ENCODE results near the gene AKTIP. TPM values are rescaled to one million over a fixed set of nuclear protein-coding genes. Genes with fewer than 3 reads are reported as not detected.

AKTIP gene
- total RNA-seq, 1 experiment from 2014 or later: 13.2 TPM

DNA sequence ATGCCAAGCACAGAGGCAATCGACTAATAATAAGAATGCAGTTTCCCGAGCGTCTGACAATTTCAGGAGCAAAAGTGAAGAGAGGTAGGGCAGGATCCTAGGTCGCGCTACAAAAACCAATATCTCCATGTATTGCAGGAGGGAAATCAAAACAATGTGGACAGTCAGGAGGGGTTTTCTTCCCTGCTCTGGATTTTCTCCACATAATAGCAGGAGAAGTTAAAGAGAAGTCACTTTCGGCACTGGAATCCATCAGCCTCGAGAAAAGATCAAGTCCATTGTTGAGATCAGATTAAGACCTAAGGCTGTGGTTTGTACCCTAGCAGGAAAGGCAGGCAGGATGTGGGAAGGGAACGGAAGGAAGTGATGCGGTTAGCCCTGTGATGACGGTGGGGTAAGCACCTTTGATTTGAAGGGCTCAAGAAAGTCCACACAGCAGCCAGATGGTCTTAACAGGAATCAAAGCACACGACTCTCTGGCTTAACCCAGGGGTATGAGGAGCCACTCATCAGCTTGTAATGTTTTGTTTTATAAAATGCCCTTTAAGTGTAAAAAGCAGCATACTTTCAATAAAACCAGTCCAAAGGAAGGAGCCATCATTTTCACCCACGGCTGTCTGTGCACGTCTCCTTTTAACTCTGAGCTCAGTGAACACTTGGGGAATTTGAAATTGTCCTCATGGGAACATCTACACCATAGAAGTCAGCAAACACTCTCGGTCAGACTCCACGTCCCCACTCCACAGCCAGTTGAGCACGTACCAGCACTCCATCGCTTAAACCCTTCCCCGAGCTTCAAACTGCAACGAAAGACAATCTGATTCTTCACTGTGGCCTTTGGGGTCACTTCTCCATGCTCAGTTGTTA is 15.8 kb upstream of the AKTIP start:
- no peaks in the 10 kb centered on the region for H3K36me3 ChIP-seq (ENCODE audit: low read depth, low read length)
- no peak overlapping the region for H3K4me2 ChIP-seq (ENCODE audit: low read length)
- TF ChIP-seq EZH2 (IDR thresholded peaks at IDR 0.05; ENCODE audit: low read length, unreplicated experiment) (no peak), EZH2phosphoT487 (IDR thresholded peaks at IDR 0.05; ENCODE audit: borderline replicate concordance, low read length) (no peak), CTCF (conservative IDR thresholded peaks at IDR 0.05; ENCODE audit: low read depth, low read length) (no peak)
- no peak overlapping the region for H3K4me3 ChIP-seq (ENCODE audit: low read length)
- H2AFZ ChIP-seq (ENCODE audit: low read length): no peak overlapping the region
- no TSS peak for BruUV-seq (replicated peaks)
- intact Hi-C loops (cut with micrococcal nuclease): no loop called here
- ATAC-seq (no peak), DNase-seq (no peak)
- ChIA-PET CTCF (no interaction called here), POLR2A (ENCODE audit: unreplicated experiment) (no interaction called here)
- no peaks in the 10 kb centered on the region for H3K79me2 ChIP-seq (ENCODE audit: low read length)
- H3F3A ChIP-seq (ENCODE audit: low read length, unreplicated experiment): no peaks in the 10 kb centered on the region
- no peaks in the 10 kb centered on the region for H3K4me1 ChIP-seq (ENCODE audit: insufficient read depth, low read length)
- no peaks in the 10 kb centered on the region for H3K9me3 ChIP-seq (ENCODE audit: low read length)
- no peak overlapping the region for H3K27ac ChIP-seq (ENCODE audit: low read length)
- H3K9me2 ChIP-seq (replicated peaks; ENCODE audit: low read length): no peaks in the 10 kb centered on the region
- H4K20me1 ChIP-seq (ENCODE audit: low read length): no peaks in the 10 kb centered on the region
- H3K9ac ChIP-seq (ENCODE audit: low read length): no peak overlapping the region
- H3K27me3 ChIP-seq (ENCODE audit: low read length): no peaks in the 10 kb centered on the region

GRCh38 chr16:53517851-53518250 is 14.8 kb upstream of the AKTIP start:
- ATAC-seq: no peak
- no peak overlapping the region for H3K9ac ChIP-seq (ENCODE audit: low read length)
- no peaks in the 10 kb centered on the region for H3K79me2 ChIP-seq (ENCODE audit: low read length)
- no peaks in the 10 kb centered on the region for H3K4me1 ChIP-seq (ENCODE audit: insufficient read depth, low read length)
- no peak overlapping the region for H2AFZ ChIP-seq (ENCODE audit: low read length)
- H3K27ac ChIP-seq (ENCODE audit: low read length): no peak overlapping the region
- no peak overlapping the region for H3K4me2 ChIP-seq (ENCODE audit: low read length)
- TF ChIP-seq CTCF (conservative IDR thresholded peaks at IDR 0.05; ENCODE audit: low read depth, low read length) (no peak), EZH2phosphoT487 (IDR thresholded peaks at IDR 0.05; ENCODE audit: borderline replicate concordance, low read length) (no peak), EZH2 (IDR thresholded peaks at IDR 0.05; ENCODE audit: low read length, unreplicated experiment) (no peak)
- H3K9me2 ChIP-seq (replicated peaks; ENCODE audit: low read length): no peaks in the 10 kb centered on the region
- no peaks in the 10 kb centered on the region for H3K36me3 ChIP-seq (ENCODE audit: low read depth, low read length)
- no peaks in the 10 kb centered on the region for H4K20me1 ChIP-seq (ENCODE audit: low read length)
- DNase-seq: no peak
- no peak overlapping the region for H3K4me3 ChIP-seq (ENCODE audit: low read length)
- H3F3A ChIP-seq (ENCODE audit: low read length, unreplicated experiment): no peaks in the 10 kb centered on the region
- POLR2A ChIA-PET (ENCODE audit: unreplicated experiment): no interaction called here
- no TSS peak for BruUV-seq (replicated peaks)
- intact Hi-C loops (cut with micrococcal nuclease): no loop called here
- H3K27me3 ChIP-seq (ENCODE audit: low read length): no peaks in the 10 kb centered on the region
- H3K9me3 ChIP-seq (ENCODE audit: low read length): no peaks in the 10 kb centered on the region
- CTCF ChIA-PET: no interaction called here

DNA sequence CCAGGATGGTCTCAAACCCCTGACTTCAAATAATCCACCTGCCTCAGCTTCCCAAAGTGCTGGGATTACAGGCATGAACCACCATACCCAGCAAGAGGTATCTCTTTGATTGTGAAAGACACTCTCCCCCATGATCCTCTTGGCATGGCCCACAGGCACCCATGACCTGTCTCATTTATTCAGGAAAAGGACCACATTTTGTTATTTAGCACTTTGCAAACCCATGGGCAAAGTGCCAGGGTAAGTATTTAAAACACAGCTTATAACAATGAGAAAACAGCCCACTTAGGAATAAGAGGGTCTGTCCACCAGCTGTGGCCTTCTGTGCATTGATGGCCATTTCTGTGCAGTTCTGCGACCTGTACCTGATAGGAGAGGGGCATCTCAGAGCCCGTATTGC is 12.8 kb upstream of the AKTIP start:
- intact Hi-C loops (cut with micrococcal nuclease): no loop called here
- H3K4me1 ChIP-seq (ENCODE audit: insufficient read depth, low read length): peaks cover 11% of the 10 kb centered on the region
- no peak overlapping the region for H3K9ac ChIP-seq (ENCODE audit: low read length)
- no peak for ATAC-seq
- no peak overlapping the region for H2AFZ ChIP-seq (ENCODE audit: low read length)
- TF ChIP-seq CTCF (conservative IDR thresholded peaks at IDR 0.05; ENCODE audit: low read depth, low read length): no peak
- no peak for TF ChIP-seq EZH2phosphoT487 (IDR thresholded peaks at IDR 0.05; ENCODE audit: borderline replicate concordance, low read length)
- TF ChIP-seq EZH2 (IDR thresholded peaks at IDR 0.05; ENCODE audit: low read length, unreplicated experiment): no peak
- DNase-seq: no peak
- BruUV-seq (replicated peaks): no TSS peak
- no peaks in the 10 kb centered on the region for H3K27me3 ChIP-seq (ENCODE audit: low read length)
- H3K36me3 ChIP-seq (ENCODE audit: low read depth, low read length): no peaks in the 10 kb centered on the region
- H3K9me2 ChIP-seq (replicated peaks; ENCODE audit: low read length): no peaks in the 10 kb centered on the region
- no peak overlapping the region for H3K27ac ChIP-seq (ENCODE audit: low read length)
- CTCF ChIA-PET: no interaction called here
- H3F3A ChIP-seq (ENCODE audit: low read length, unreplicated experiment): no peaks in the 10 kb centered on the region
- no peaks in the 10 kb centered on the region for H3K9me3 ChIP-seq (ENCODE audit: low read length)
- no peak overlapping the region for H3K4me3 ChIP-seq (ENCODE audit: low read length)
- POLR2A ChIA-PET (ENCODE audit: unreplicated experiment): interaction anchor here (0.6 to 0.8 kb wide), 2 partner anchors 259 to 332 kb away, joined by 3 read pairs; no protein-coding TSS in a partner anchor
- H3K79me2 ChIP-seq (ENCODE audit: low read length): no peaks in the 10 kb centered on the region
- H4K20me1 ChIP-seq (ENCODE audit: low read length): no peaks in the 10 kb centered on the region
- no peak overlapping the region for H3K4me2 ChIP-seq (ENCODE audit: low read length)
